Islet precursor cell (in vitro differentiated cells): ENCODE results near the gene RHCG.

ENCODE experiments used
- DNase-seq: peaks from one replicate; pipeline ENCODE4 v3.0.0-alpha.2; 2018

RHCG gene

DNA sequence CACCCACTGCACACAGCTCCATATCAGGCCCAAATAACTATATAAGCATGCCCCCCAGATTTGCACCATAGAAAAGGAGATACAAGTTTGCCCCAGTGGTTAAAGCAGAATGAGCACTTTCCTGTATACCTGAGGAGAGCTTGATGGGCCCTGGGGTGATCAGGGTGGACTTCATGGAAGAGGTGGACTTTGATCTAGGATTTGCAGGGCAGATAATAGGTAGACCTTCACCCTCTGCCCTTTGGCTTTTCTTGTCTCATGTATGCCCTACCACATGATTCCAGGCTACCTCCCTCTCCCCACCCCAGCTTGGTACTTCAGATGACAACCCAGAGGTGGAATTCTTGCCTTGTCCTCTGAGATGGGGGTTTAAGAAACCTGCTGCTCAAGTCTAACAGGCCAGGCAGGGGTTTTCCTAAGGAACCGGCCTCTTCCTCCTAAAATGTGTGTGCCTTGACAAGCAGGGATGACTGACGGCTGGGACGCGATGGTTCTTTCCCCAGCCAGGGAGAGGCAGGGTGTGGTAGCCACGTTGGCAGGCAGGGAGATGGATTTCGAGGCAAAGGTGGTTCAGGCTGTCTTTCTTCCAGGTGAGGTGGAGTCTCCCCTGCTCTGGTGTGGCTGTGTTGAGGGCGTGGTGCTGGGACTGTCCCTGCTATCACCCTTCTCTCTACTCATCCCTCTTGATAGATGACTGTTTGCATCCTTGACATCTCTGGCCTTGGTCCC, 6.6 kb upstream of the RHCG start:
- peak; percentile 41 for DNase-seq

DNA sequence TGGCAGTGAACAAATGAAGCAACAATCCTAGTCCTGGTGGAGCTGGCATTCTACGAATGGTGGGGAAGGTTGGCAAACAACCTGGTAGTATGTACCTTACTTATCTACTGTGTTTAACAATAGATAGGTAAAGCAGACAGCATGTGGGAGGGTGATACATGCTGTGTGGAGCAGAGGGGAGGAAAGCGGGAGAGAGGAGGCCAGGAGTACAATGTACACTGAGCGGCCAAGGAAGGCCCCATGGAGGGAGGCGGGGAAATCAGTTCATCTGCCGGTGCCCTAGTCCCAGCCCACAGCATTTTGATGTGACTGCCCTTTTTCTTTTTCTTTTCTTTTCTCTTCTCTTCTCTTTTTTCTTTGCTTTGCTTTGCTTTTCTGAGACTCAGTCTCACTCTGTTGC, 5.3 kb upstream of the RHCG start:
- DNase-seq: no peak

DNA sequence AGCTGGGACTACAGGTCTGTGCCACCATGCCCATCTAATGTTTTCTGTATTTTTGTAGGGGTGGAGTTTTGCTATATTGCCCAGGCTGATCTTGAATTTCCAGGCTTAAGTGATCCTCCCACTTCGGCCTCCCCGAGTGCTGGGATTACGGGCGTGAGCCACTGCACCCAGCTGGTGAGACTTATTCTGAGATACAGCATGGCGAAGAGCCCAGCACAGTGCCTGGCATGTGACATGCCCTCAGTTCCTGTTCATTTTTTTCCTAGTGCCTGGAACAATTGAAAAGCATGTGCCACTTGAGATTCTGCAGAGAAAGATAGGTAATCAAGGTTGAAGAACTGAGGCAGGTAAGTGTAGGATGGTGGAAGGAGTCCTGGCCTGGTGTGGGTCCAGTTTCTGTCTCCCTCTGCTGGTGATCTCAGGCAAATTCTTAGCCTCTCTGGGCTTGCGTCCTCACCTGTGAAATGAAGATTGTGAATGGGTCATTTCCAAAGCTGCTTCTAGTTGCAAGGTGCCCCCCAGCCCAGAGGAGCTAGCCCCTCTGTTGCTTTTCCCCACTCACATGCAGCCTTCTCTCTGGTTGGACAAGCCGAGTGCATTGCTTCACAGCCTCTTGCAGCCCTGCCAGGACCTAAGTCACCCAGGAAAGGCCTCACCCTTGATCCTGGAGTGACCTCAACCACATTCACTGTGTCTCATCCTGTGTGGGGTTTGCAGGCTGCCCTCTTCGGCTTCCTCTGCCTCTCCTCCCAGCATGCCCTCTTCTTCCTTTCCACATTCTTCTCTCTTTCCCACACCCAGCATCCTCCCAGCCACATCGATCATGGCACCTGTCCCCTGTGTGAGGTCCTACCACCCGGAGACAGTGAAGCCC, 4.3 kb upstream of the RHCG start:
- peak; percentile 49 for DNase-seq

DNA sequence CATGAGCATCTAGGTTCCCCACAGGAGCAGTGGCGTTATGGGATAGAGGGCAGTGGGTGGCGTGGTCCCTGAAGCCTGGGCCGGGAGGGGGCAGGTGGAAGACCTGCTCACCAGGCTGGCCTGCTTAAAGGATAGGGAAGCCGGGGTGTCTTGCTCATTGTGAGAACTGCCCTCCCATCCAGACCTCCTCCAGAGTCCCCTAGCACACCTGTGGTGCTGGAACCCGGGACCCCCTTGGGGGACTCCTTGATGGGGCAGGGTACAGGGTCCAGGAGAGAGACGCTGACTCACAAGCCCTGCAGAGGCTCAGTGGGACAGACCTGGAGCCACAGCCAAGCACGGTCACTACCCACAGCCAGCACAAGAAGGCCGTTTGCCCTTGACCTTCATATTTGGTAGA, 2.8 kb upstream of the RHCG start:
- DNase-seq: peak; percentile 53

DNA sequence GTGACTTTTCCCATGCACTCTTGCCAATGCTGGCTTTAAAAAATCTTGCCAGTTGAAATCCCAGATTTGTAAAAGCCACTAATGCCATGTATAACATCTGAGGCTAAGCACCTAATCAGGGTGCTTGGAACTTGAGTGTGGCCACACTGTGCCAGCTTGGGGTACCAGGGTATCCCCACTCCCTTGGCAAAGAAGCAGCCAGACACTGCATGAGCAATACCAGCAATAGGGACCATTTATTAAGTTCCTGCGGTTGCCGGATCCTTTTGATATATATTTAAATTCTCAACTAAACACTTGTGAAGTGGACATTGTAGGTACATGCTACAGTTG, 2.2 kb upstream of the RHCG start:
- no peak for DNase-seq

DNA sequence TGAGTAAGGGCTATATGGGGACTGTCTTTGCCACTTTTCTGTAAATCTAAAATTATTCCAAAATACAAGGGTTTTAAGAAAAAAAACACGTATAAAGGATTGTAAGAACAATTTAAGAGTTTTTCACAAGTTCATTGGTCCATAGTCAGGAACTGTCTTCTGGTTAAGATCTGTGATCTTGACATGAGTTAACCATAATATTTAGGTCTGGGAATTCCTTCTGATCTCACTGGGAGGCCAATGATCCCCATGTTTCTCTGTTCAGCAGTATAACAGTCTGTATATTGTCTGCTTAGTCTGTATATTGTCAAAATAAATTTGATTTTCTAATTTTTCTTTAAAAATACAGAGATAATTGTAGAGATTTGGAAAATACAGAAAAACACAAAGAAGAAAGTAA, 848 bp upstream of the RHCG start:
- DNase-seq: no peak

DNA sequence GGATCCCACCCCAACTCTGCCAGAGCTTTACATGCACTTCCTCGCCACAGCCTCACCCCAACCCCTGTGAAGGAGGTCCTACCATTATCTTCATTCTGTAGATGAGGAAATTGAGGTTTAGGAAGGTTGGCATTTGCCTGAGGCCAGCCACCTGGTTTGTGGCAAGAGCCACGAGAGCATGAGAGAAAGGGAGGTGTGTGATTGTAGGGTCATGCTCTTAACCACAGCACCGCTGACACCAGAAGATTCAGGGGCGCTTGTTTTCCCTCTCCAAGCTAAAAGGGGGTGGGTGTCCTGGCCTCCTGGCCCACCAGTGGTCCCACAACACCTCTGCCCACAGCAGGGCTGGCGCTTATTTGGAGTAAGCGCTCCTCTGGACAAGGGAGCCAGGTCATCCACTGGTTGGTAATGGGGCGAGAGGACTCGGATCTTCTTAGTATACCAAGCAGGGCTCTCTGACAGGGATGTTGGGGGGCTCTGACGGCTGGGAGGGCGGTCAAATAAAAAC, 691 bp downstream of the RHCG start:
- DNase-seq: no peak

DNA sequence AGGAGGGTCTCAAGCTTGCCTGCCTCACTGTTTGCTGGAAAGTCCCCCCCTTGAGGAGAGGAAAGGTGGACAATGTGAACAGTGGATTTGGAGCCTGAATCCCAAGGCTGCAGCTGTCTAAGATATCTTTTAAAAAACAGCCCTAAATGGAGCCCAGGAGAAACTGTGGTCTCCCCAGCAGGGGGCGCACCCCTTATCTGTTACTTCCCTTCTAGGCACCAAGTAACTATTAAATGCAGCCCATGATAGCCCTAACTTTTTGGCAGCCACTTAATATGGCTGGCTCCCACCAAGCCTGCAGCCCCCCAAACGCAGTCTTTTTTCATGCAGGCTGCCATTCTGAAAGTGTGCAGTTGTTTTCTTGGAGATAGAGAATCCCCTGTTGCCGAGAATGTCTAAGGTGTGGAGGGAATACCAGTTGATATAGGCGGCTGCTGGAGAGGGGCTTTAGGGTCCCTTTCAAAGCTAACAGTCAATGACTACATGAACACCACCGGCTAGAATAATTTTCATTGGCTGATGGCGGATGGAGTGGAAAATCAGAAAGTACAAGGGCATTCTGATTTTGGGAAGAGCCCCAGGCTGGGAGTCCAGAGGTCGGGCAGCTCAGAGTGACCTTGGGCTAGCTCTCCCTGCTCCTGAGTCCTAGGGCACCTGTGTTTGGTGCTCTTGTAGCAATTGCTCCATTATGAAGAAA, 1.3 kb downstream of the RHCG start:
- DNase-seq: peak; percentile 51

DNA sequence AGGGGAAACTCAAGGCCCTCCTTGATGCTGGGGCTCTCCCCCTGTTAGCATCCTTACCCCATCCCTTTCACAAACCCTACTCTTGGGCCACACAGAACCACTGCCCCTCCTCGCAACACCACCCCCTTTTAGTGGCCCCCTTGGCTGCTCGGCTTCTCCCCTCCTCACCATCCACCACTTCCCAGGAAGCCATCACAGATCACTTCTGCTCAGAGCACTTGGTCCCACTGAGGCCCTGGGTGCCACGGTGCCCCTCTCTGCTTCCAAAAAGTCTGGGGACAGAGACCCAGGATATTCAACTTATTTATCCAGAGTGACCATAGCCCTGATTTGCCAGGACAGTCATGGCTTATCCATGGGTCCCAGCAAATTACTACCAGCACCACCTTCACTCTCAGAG, 2.4 kb downstream of the RHCG start:
- DNase-seq: no peak

DNA sequence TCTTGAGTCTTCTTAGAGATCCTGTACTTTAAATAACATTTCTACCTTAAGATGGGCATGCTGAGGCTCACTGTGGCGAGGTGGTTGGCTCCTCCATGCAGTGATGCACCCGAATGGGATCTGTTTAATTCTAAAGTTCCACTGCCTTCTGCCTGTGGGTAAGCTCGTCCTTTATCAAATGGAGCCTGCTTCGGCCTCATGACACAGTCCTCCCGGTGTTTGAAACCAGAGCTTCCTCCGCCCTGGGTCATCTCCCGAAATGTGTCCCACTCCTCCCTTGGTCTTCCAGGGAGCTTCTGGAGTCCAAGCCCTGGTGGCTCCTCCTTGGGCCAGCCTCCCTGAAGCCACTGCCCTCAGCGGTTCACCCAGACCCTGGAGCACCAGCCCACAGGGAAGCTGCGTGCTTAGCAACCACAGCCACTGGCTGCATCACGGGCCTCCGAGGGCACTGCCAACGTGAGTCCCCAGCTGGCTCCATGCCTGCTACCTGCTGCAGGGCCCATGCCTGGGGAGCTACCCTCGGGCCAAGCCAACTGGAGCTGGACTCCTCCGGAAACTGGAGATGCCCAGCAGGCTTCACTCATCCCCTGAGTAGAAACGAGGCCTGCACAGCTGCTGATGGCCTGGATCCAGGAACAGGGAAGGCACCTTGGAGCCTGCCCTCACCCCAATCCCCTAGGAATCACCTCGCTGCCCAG, 3.3 kb downstream of the RHCG start:
- peak; percentile 49 for DNase-seq

DNA sequence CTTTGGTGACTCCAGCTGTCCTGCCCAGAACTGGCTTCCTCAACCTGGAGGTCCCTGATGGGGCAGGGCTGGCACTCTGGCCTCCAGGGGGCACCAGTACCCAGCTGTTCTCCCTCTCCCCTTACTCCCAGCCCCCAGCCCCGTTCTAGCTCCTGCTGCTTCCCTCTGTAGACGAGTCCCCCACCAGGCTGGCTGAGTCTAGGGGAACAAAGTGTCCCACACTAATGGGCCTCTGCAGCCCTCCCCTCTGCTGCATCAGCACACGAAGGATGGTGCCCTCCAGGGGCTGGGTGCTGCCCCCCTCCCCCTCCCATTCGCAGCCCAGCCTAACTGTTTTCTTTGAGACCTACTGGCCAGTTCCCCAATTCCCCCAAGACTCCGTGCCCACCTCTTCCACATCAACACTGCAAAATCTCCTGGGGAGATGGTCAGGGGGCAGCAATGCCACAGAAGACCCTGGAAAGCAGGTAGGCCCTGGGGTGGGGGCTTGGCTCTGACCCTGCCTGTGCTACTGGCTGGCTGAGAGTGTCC, 4.2 kb downstream of the RHCG start:
- DNase-seq: peak; percentile 74

DNA sequence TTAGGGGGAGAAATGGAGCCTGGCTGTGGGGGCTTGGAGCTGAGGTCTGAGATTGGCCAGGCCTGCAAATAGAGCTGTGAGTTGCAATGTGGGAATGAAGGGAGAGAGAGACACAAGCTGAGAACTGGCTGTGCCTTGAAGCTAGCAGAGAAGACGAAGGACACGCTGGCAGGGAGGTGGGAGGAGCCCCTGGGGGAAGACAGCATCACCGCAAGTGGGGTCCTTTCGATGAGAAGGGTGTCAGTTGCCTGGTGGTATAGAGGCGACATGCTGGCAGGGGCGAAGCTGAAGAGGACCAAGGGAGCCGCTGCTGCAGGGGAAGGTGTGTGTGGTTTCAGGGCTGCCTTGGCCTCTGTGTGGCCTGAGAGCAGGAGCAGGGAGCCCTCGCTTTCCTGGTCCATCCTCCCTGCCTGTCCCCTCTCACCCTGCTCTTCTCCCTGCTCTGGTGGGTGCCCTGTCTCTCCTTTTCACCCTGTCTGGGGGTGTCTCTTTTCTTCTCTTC, 5.5 kb downstream of the RHCG start:
- peak; percentile 43 for DNase-seq

DNA sequence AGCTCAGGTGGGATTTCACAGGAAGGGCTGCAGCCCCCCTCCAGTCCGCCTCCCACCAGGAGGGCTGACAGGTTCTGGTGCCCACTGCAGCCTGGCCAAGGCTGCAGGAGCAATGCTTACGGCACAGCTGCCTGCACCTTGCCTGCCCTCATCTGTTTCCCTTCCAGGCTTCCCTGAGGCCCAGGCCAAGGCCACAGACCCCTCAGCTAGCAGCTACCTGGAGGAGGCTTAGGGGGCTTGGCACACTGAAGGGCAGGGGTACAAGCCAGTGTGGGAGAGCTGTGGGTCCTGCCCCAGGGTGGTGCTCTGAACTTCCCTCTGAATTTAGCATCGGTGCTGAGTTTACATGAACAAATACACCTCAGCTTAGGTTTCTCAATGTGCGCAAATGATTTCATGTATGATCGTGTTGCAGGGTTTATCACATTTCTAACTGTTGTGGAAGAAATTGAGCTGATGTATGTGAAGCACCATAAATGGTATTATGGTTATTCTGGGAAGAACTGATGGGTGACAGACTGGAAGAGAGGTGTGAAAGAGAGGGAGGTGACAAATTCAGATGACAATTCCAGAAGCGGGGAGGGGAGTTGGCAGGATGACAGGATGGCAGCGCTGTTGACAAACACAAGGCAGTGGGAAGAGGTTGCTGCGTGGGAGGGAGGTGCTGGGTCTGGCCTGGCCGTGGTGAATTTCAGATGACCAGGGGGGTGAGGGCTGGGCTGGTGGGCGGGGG, 6.1 kb downstream of the RHCG start:
- peak; percentile 35 for DNase-seq

DNA sequence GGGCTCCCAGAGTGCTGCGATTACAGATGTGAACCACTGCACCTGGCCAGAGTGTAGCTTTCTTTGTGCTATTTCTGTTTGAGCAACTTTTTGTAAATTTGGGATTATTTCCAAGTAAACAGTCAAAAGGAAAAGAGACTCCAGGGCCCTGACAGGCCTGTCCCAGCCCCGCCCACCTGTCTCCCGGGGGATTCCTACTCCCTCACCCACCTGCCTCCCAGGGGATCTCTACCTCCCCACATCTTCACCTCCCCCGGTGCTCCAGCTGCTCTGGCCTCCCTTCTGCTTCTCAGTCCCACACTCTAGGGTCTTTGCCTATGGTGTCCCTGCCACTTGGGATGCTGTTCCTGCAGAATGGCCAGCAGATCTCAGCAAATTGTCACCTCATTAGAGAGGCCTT, 7.0 kb downstream of the RHCG start:
- no peak for DNase-seq

DNA sequence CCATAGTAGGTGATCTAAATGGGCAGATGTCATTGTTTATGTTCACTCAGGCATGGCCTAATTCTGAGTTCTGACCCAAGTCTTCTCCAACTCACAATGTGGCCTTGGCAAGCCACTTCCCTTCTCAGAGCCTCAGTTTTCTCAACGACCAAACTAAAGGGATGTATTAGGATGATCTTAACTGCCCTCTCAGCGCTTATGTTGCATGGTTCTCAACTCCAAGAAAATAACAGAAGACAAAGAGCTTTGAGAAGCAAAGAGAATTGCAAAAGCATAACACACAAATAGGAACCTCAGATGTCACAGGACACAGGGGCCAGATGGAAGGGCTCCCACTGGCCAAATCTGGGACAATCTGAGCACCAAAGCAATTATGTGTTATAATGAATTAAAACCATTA, 8.6 kb downstream of the RHCG start:
- DNase-seq: no peak

DNA sequence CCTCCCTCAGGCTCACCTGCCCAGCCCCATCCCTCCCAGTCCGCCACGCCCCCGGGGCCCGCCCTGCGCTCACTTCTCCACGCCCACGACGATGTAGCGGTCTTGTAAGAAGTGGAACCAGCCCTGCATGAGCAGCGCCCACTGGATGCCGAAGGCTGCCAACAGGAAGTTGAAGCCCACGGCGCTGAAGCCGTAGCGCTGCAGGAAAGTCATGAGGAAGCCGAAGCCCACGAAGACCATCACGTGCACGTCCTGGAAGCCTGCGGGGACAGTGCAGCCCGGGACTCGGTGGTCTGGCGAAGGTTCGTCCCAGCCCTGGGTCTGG, 9.7 kb downstream of the RHCG start:
- peak; percentile 58 for DNase-seq

DNA sequence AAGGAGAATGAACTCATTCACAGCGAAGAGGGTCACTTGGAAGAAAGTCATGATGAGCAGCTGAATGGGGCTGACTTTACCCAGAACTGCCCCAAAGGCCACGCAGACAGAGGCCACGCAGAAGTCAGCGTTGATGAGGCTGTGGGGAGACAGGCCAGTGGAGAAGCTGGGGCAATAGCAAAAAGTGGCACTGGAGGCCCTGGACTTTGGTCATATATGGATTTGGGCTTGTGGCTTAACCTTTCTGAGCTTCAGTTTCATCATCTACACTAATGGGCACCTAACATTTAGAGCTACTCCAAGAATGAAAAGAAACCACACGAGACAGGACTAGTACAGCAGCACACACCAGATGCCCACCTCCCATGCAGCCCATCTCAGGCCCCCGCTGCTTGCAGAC, 13.3 kb downstream of the RHCG start:
- no peak for DNase-seq

DNA sequence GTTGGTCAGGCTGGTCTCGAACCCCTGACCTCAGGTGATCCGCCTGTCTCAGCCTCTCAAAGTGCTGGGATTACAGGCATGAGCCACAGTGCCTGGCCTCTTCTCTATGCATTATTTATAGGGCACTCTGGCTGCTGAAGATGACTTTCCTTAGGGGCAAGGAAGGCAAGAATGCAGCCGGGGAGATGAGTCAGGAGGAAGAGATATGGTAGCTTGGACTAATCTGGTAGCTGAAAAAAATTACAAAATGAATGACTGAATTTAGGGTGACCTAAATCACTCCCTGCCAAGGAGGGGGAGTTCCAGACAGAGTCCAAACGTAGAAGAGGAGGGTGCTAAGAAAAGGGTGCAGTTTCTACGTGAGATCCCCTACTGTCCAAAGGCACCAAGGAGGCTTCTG, 14.2 kb downstream of the RHCG start:
- DNase-seq: no peak

DNA sequence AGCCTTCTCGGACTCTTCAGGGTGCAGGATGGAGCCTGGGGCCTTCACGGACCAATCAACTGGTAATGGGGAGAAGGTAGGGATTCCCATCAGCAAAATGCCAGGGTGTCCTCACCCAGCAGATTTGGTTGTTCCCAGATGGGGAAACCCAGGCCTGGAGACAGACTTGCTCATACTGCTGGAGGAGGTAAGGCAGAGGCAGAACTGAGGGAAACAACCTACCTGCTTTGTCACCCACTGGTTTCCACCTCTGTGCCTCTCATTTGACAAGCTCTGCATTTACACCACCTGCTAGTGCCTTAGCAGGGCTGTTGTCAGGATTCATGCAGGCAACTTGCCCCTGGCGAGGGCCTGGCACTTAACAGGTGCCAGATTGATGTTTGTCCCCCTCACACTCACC, 15.9 kb downstream of the RHCG start:
- DNase-seq: no peak

DNA sequence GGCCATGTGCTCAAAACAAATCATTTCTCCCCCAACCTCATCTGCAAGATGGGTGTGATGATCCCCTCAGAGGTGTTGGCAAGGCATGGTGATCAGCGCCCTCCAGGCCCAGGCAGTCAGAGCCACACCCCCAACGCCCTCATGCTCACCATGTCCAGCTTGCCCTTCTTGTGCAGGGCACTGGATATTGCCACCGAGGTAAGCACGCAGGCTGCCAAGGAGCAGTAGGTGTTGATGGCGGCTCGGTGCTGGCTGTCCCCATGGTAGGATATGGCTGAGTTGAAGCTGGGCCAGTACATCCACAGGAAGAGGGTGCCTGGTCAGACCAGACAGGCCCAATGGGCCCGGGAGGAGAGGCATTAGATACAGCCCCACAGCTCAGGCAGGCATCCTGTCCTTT, 17.2 kb downstream of the RHCG start:
- no peak for DNase-seq

DNA sequence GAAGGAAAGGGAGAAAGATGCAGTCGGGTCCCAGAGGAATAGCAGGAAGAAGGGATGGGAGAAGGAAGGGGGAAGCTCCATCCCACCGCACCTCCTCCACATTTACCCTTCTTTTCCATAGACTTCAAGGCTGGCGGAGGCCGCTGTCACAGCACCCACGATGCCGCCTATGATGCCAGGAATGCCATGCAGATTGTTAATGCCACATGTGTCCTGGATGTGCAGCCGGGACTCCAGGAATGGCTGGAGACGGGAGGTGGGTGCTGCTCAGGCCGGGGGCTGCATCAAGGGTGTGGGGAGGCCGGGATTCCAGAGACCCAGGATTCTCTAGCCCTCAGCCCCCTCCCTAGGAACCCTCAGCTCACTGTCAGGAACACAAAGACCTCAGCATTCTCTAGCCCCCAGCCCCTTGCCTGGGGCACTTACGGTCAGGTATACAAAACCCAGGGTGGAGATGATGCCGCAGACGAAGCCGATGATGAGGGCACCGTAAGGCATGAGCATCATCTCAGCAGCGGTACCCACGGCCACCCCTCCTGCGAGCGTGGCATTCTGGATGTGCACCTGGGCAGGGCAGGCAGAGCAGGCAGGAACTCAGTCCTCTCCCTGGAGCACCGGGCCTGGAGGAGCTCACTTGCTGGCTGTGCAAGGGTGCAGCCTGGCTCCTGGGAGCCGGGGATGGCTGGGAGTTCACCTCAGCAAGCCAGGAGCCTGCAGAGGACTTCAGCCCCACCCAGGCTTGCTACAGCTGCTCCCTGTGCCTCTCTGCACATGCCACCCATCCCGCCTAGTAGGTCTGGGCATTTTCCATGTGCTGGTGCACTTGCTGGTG, 18.8 kb downstream of the RHCG start:
- no peak for DNase-seq
